Measurements from ENCODE around the gene FN1.

GRCh38 chr2:215411941-215412743 is 23.7 kb downstream of the FN1 start:
- no peak for TF ChIP-seq CTCF (IDR thresholded peaks at IDR 0.05)
- TF ChIP-seq POLR2A (IDR thresholded peaks at IDR 0.05), result no peak
- no peak for TF ChIP-seq EP300 (IDR thresholded peaks at IDR 0.05)
- no peak for TF ChIP-seq POLR2AphosphoS5 (IDR thresholded peaks at IDR 0.05)

Measured in stomach (tissue), 4 donors.